ENCODE data around the gene TMUB1. TPM values are rescaled to one million over a fixed set of nuclear protein-coding genes. Genes with fewer than 3 reads are reported as not detected.

Gene TMUB1
- total and polyA plus RNA-seq, 2 donors from 2014 or later = 36.9 to 79.9 TPM

GRCh38 chr7:151070574-151070960, 12.7 kb downstream of the TMUB1 start:
- FAIRE-seq (no peak), DNase-seq (peak in 1 of 5 donors; percentile 73)
- no peaks in the 10 kb centered on the region for H3K4me1 ChIP-seq (ENCODE audit: control insufficient read depth in 2 of 3, insufficient read depth in 2 of 3, low read depth in 1 of 3, low read length in 3 of 3)
- H3K27me3 ChIP-seq (ENCODE audit: control insufficient read depth, insufficient read depth, low read length) = no peaks in the 10 kb centered on the region
- no peak overlapping the region for H3K4me3 ChIP-seq (ENCODE audit: low read length in 3 of 3)
- intact Hi-C loops (cut with DNase I) = no loop called here
- H3K36me3 ChIP-seq (ENCODE audit: control insufficient read depth in 2 of 3, insufficient read depth in 3 of 3, low read length in 3 of 3) = peaks cover 4 to 51% (median 25%) of the 10 kb centered on the region in 3 donors
- H3K27ac ChIP-seq (ENCODE audit: low read depth in 2 of 2, low read length in 2 of 2) = no peak overlapping the region
- no peak for TF ChIP-seq CTCF (IDR thresholded peaks at IDR 0.05; ENCODE audit: borderline replicate concordance, extremely low read depth, insufficient read depth)
- H3K9ac ChIP-seq (ENCODE audit: low read length in 3 of 3) = no peak overlapping the region
- no peaks in the 10 kb centered on the region for H3K9me3 ChIP-seq (ENCODE audit: control insufficient read depth in 2 of 3, insufficient read depth in 1 of 3, low read length in 3 of 3)

DNA sequence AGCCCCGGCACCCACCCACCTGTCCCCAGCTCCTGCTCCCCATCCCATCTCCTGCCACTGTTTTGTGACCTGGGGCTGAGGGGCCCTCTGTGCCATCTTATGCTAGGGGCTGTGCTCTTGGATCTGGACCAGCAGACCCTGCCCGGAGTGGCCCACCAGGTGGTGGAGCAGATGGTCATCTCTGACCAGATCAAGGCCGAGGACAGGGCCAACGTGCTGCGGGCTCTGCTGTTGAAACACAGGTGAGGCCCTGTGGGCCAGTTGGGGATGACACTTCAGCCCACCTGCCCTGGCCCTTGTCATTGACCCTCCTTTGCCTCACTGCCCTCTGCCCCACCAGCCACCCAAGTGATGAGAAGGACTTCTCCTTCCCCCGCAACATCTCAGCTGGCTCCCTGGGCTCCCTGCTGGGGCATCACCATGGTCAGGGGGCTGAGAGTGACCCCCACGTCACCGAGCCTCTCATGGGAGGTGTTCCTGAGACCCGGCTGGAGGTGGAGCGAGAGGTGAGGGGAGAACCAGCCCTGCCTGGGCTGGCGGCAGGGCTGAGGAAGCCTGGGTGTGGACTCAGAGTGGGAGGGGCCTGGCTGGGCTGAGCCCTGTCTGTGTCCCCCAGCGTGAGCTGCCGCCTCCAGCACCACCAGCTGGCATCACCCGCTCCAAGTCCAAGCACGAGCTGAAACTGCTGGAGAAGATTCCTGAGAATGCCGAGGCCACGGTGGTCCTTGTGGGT, 13.3 kb downstream of the TMUB1 start:
- peak in 1 of 5 donors; percentile 67 for DNase-seq
- FAIRE-seq = no peak
- TF ChIP-seq CTCF (IDR thresholded peaks at IDR 0.05; ENCODE audit: borderline replicate concordance, extremely low read depth, insufficient read depth) = no peak
- no peak overlapping the region for H3K4me3 ChIP-seq (ENCODE audit: low read length in 3 of 3)
- H3K27me3 ChIP-seq (ENCODE audit: control insufficient read depth, insufficient read depth, low read length) = no peaks in the 10 kb centered on the region
- H3K36me3 ChIP-seq (ENCODE audit: control insufficient read depth in 2 of 3, insufficient read depth in 3 of 3, low read length in 3 of 3) = peaks cover 4 to 54% (median 26%) of the 10 kb centered on the region in 3 donors
- H3K27ac ChIP-seq (ENCODE audit: low read depth in 2 of 2, low read length in 2 of 2) = no peak overlapping the region
- intact Hi-C loops (cut with DNase I) = no loop called here
- H3K9ac ChIP-seq (ENCODE audit: low read length in 3 of 3) = no peak overlapping the region
- no peaks in the 10 kb centered on the region for H3K9me3 ChIP-seq (ENCODE audit: control insufficient read depth in 2 of 3, insufficient read depth in 1 of 3, low read length in 3 of 3)
- H3K4me1 ChIP-seq (ENCODE audit: control insufficient read depth in 2 of 3, insufficient read depth in 2 of 3, low read depth in 1 of 3, low read length in 3 of 3) = no peaks in the 10 kb centered on the region

- Histone ChIP-seq H3K36me3 (ENCODE audit: control insufficient read depth in 2 of 3, insufficient read depth in 3 of 3, low read length in 3 of 3) (peaks cover 2 to 51% (median 21%) of the 10 kb centered on the region in 3 donors), H3K4me1 (ENCODE audit: control insufficient read depth in 2 of 3, insufficient read depth in 2 of 3, low read depth in 1 of 3, low read length in 3 of 3) (peaks cover 0 to 2% (median 0%) of the 10 kb centered on the region in 3 donors), H3K4me3 (ENCODE audit: low read length in 3 of 3) (no peak overlapping the region), H3K27ac (ENCODE audit: low read depth in 2 of 2, low read length in 2 of 2) (no peak overlapping the region), H3K9me3 (ENCODE audit: control insufficient read depth in 2 of 3, insufficient read depth in 1 of 3, low read length in 3 of 3) (no peaks in the 10 kb centered on the region), H3K9ac (ENCODE audit: low read length in 3 of 3) (no peak overlapping the region), H3K27me3 (ENCODE audit: control insufficient read depth, insufficient read depth, low read length) (no peaks in the 10 kb centered on the region)
- no peak for DNase-seq
- intact Hi-C loops (cut with DNase I) = no loop called here
- FAIRE-seq = no peak
- no peak for TF ChIP-seq CTCF (IDR thresholded peaks at IDR 0.05; ENCODE audit: borderline replicate concordance, extremely low read depth, insufficient read depth)
These were observed 15.1 kb downstream of the TMUB1 start for GRCh38 chr7:151068069-151068773.
